ENCODE measurements around the gene MARVELD1.

DNA sequence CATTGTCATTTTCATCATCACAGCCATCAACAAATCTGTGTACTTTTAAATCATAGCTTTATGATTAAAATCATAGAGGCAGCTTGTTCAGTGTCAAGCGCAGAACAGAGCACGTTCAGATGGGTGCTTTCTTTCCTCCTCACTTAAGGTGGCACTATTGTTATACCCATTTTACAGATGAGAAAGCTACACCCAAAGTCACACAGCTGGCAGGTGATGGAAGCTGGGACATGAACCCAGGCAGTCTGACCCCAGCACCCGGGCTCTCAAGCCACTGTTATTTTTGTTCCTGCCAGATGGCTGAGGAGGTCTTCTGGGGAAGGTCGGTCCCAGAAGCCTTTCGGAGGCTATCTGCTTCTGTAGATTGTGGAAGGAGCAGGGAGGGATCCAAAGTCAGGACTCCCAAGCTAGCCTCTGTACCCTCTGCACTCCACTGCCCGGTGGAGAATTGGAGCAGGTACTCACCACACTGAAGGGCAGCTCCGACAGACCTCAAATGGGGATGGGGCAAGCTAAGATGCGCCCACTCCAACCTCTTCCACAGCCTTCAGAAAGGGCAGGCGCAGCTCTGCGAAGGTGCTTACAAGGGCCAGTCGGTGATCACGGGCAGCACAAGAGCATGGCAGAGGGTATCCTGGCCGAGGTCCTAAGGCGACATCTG, 27.1 kb upstream of the MARVELD1 start:
- TF ChIP-seq CTCF (IDR thresholded peaks at IDR 0.05), result no peak
- no peak for TF ChIP-seq POLR2A (IDR thresholded peaks at IDR 0.05)
